C4-2B (cell line): Measurements from ENCODE around the gene TEX36.

Source experiments
- ZFX ChIP-seq: fragments of 450-650 bp; IDR thresholded peaks from 2 replicates; pipeline ENCODE4 v1.6.1; 2017
- TF ChIP-seq, protein P1 (sequence below): fragments of 450-650 bp; conservative IDR thresholded peaks from 2 replicates; pipeline ENCODE4 v1.5.1; 2017; ENCODE audit warnings: mild to moderate bottlenecking

DNA sequence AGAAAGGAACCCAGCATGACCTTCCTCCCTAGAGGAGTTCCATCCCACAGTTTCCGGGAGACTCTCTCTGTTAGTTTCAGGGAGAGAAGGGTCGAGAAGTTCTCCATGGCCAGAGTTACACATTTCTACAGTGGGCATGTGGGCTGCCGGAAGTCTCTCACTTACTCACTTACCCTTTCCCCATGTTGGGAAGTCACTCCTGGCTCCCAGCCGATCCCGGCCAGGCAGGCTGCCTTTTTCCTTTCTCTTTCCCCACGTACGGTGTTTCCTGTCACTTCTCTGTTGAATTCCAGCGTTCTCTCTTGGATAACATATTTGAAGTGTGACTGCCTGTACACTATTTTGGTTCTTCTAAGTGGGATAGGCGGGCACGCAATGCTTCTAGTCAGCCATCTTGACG is 3.5 kb downstream of the TEX36 start:
- TF ChIP-seq, protein P1, sequence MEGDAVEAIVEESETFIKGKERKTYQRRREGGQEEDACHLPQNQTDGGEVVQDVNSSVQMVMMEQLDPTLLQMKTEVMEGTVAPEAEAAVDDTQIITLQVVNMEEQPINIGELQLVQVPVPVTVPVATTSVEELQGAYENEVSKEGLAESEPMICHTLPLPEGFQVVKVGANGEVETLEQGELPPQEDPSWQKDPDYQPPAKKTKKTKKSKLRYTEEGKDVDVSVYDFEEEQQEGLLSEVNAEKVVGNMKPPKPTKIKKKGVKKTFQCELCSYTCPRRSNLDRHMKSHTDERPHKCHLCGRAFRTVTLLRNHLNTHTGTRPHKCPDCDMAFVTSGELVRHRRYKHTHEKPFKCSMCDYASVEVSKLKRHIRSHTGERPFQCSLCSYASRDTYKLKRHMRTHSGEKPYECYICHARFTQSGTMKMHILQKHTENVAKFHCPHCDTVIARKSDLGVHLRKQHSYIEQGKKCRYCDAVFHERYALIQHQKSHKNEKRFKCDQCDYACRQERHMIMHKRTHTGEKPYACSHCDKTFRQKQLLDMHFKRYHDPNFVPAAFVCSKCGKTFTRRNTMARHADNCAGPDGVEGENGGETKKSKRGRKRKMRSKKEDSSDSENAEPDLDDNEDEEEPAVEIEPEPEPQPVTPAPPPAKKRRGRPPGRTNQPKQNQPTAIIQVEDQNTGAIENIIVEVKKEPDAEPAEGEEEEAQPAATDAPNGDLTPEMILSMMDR = no peak
- no peak for TF ChIP-seq ZFX
